ENCODE results near the gene BRI3. TPM values are rescaled to one million over a fixed set of nuclear protein-coding genes. Genes with fewer than 3 reads are reported as not detected.

BRI3 gene
- total RNA-seq, 1 donor, result 59.6 TPM

GRCh38 chr7:98281757-98282606, 496 bp downstream of the BRI3 start:
- DNase-seq (ENCODE audit: low read depth), result no peak
- no peak for TF ChIP-seq CTCF (IDR thresholded peaks at IDR 0.05; ENCODE audit: insufficient read depth, low read depth, low read length)
- H3K4me3 ChIP-seq (ENCODE audit: low read depth, low read length), result peak overlapping the region; percentile 95

GRCh38 chr7:98282703-98283102, 1.2 kb downstream of the BRI3 start:
- peak; percentile 46 for DNase-seq (ENCODE audit: low read depth)
- peak overlapping the region; percentile 95 for H3K4me3 ChIP-seq (ENCODE audit: low read depth, low read length)
- TF ChIP-seq CTCF (IDR thresholded peaks at IDR 0.05; ENCODE audit: insufficient read depth, low read depth, low read length), result no peak

GRCh38 chr7:98283127-98283886, 1.8 kb downstream of the BRI3 start:
- peak; percentile 85 for DNase-seq (ENCODE audit: low read depth)
- no peak for TF ChIP-seq CTCF (IDR thresholded peaks at IDR 0.05; ENCODE audit: insufficient read depth, low read depth, low read length)
- H3K4me3 ChIP-seq (ENCODE audit: low read depth, low read length), result peak overlapping the region; percentile 95

GRCh38 chr7:98283887-98284222, 2.4 kb downstream of the BRI3 start:
- no peak for TF ChIP-seq CTCF (IDR thresholded peaks at IDR 0.05; ENCODE audit: insufficient read depth, low read depth, low read length)
- DNase-seq (ENCODE audit: low read depth), result no peak

GRCh38 chr7:98284335-98285036, 3.0 kb downstream of the BRI3 start:
- H3K4me3 ChIP-seq (ENCODE audit: low read depth, low read length), result peak overlapping the region; percentile 95
- DNase-seq (ENCODE audit: low read depth), result peak; percentile 74
- no peak for TF ChIP-seq CTCF (IDR thresholded peaks at IDR 0.05; ENCODE audit: insufficient read depth, low read depth, low read length)

More at GRCh38 chr7:98283887-98284222, 2.4 kb downstream of the BRI3 start:
- peak overlapping the region; percentile 95 for H3K4me3 ChIP-seq (ENCODE audit: low read depth, low read length)

GRCh38 chr7:98285157-98286092, 3.9 kb downstream of the BRI3 start:
- DNase-seq (ENCODE audit: low read depth), result no peak
- H3K4me3 ChIP-seq (ENCODE audit: low read depth, low read length), result peak overlapping the region; percentile 95
- TF ChIP-seq CTCF (IDR thresholded peaks at IDR 0.05; ENCODE audit: insufficient read depth, low read depth, low read length), result no peak
